Astrocyte (in vitro differentiated cells and primary cell): Measurements from ENCODE around the gene PCDHA10. TPM values are rescaled to one million over a fixed set of nuclear protein-coding genes. Genes with fewer than 3 reads are reported as not detected.

Experiments used
- DNase-seq: peaks from one replicate; pipeline ENCODE4 v3.0.0-alpha.2; 2010; ENCODE audit warnings: low read depth
- FAIRE-seq: peaks from 2 replicates; lab custom pipeline; 2011; peaks lifted over from hg19 to GRCh38; lab: Jason Lieb, UNC
- H2AFZ ChIP-seq: 2 replicates; pipeline ENCODE4 v1.6.0; 2012; ENCODE audit warnings: low read depth, low read length, inconsistent platforms
- H3K27ac ChIP-seq: 2 replicates; pipeline ENCODE4 v1.5.1; 2011; ENCODE audit warnings: low read depth, low read length, inconsistent platforms
- H3K27me3 ChIP-seq: 2 replicates; pipeline ENCODE4 v1.6.0; 2011; ENCODE audit warnings: low read length, inconsistent platforms; ENCODE audit not compliant: insufficient read depth
- H3K36me3 ChIP-seq: 2 replicates; pipeline ENCODE4 v1.5.1; 2011; ENCODE audit warnings: low read length, inconsistent platforms; ENCODE audit not compliant: insufficient read depth
- H3K4me1 ChIP-seq: 2 replicates; pipeline ENCODE4 v1.5.1; 2011; ENCODE audit warnings: low read length, inconsistent platforms; ENCODE audit not compliant: insufficient read depth
- H3K4me2 ChIP-seq: 2 replicates; pipeline ENCODE4 v1.6.0; 2012; ENCODE audit warnings: low read length, inconsistent platforms
- H3K4me3 ChIP-seq: 2 replicates; pipeline ENCODE4 v1.5.1; 2011; ENCODE audit warnings: low read depth, mild to moderate bottlenecking, low read length, inconsistent platforms; ENCODE audit not compliant: insufficient read depth
- H3K79me2 ChIP-seq: 2 replicates; pipeline ENCODE4 v1.6.0; 2012; ENCODE audit warnings: mild to moderate bottlenecking, low read length, inconsistent platforms; ENCODE audit not compliant: insufficient read depth
- H3K9ac ChIP-seq: 2 replicates; pipeline ENCODE4 v1.6.0; 2012; ENCODE audit warnings: mild to moderate bottlenecking, low read length, inconsistent platforms
- H3K9me3 ChIP-seq: 2 replicates; pipeline ENCODE4 v1.5.1; 2012; ENCODE audit warnings: low read depth, mild to moderate bottlenecking, low read length, inconsistent platforms; ENCODE audit not compliant: insufficient read depth
- H4K20me1 ChIP-seq: 2 replicates; pipeline ENCODE4 v1.6.0; 2012; ENCODE audit warnings: low read length, inconsistent platforms; ENCODE audit not compliant: insufficient read depth
- H3K27ac Mint-ChIP-seq: one replicate; pipeline ENCODE4 v1.8.0; 2021; ENCODE audit warnings: mild to moderate bottlenecking, mixed read lengths; ENCODE audit not compliant: unreplicated experiment
- H3K27me3 Mint-ChIP-seq: one replicate; pipeline ENCODE4 v1.8.0; 2021; ENCODE audit warnings: low read depth, mixed read lengths; ENCODE audit not compliant: unreplicated experiment
- H3K36me3 Mint-ChIP-seq: one replicate; pipeline ENCODE4 v1.8.0; 2021; ENCODE audit warnings: low read depth, mixed read lengths; ENCODE audit not compliant: unreplicated experiment
- H3K4me1 Mint-ChIP-seq: one replicate; pipeline ENCODE4 v1.8.0; 2021; ENCODE audit warnings: low read depth, mixed read lengths; ENCODE audit not compliant: unreplicated experiment
- H3K4me3 Mint-ChIP-seq: one replicate; pipeline ENCODE4 v1.8.0; 2021; ENCODE audit warnings: mild to moderate bottlenecking, moderate library complexity, mixed read lengths; ENCODE audit not compliant: unreplicated experiment
- H3K9me3 Mint-ChIP-seq: one replicate; pipeline ENCODE4 v1.8.0; 2021; ENCODE audit warnings: mild to moderate bottlenecking, mixed read lengths; ENCODE audit not compliant: unreplicated experiment
- EZH2 ChIP-seq: IDR thresholded peaks from 2 replicates; pipeline ENCODE4 v1.6.1; 2012; ENCODE audit warnings: mild to moderate bottlenecking, low read length, inconsistent platforms; ENCODE audit not compliant: insufficient read depth
- total RNA-seq: library from RNA; stranded (reverse); gene quantifications from 2 replicates; pipeline ENCODE4 v1.2.1, GENCODE V29; 2021
- TF ChIP-seq, protein P1 (sequence below): IDR thresholded peaks from 2 replicates; pipeline ENCODE4 v1.5.1; 2011; ENCODE audit warnings: low read depth, mild to moderate bottlenecking, inconsistent platforms, low read length, moderate library complexity; ENCODE audit not compliant: insufficient read depth

Gene PCDHA10
- total RNA-seq, 1 donor from 2014 or later = 16.0 TPM

DNA sequence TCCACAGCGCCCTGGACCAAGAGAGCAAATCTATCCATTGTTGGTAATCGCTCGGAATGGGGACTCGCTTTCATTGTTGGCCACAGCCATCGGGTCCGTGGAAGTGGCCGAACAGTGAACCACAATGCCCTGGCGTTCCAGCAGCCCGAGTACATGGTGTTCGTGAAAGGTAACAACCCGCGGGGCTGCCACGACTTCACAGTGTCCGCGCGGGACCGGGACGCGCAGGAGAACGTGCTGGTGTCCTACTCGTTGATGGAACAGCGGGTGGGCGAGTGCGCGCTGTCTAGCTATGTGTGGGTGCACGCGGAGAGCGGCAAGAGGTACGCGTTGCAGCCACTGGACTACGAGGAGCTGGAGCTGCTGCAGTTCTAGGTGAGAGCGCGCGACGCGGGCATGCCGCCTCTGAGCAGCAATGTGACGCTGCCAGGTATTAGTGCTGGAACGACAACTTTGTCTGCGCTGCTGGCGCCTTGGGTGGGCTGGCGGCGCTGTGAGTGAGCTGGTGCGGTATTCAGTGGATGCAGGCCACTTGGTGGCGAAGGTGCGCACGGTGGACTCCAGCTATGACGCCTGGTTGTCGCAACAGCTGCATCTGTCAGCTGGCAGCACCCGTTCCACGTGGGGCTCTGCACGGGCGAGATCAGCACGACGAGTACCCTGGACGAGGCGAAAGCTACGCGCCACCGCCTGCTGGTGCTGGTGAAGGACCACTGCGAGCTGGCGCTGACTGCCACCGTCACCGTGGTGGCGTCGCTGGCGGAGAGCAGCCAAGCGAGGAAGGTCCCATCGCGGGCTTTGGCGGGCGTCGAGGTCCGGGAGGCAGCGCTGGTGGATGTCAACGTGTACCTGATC is 7.0 kb downstream of the PCDHA10 start:
- peaks cover 11% of the 10 kb centered on the region for H3K9me3 Mint-ChIP-seq
- TF ChIP-seq, protein P1, sequence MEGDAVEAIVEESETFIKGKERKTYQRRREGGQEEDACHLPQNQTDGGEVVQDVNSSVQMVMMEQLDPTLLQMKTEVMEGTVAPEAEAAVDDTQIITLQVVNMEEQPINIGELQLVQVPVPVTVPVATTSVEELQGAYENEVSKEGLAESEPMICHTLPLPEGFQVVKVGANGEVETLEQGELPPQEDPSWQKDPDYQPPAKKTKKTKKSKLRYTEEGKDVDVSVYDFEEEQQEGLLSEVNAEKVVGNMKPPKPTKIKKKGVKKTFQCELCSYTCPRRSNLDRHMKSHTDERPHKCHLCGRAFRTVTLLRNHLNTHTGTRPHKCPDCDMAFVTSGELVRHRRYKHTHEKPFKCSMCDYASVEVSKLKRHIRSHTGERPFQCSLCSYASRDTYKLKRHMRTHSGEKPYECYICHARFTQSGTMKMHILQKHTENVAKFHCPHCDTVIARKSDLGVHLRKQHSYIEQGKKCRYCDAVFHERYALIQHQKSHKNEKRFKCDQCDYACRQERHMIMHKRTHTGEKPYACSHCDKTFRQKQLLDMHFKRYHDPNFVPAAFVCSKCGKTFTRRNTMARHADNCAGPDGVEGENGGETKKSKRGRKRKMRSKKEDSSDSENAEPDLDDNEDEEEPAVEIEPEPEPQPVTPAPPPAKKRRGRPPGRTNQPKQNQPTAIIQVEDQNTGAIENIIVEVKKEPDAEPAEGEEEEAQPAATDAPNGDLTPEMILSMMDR = no peak
- no peak for TF ChIP-seq EZH2
- no peak for FAIRE-seq

DNA sequence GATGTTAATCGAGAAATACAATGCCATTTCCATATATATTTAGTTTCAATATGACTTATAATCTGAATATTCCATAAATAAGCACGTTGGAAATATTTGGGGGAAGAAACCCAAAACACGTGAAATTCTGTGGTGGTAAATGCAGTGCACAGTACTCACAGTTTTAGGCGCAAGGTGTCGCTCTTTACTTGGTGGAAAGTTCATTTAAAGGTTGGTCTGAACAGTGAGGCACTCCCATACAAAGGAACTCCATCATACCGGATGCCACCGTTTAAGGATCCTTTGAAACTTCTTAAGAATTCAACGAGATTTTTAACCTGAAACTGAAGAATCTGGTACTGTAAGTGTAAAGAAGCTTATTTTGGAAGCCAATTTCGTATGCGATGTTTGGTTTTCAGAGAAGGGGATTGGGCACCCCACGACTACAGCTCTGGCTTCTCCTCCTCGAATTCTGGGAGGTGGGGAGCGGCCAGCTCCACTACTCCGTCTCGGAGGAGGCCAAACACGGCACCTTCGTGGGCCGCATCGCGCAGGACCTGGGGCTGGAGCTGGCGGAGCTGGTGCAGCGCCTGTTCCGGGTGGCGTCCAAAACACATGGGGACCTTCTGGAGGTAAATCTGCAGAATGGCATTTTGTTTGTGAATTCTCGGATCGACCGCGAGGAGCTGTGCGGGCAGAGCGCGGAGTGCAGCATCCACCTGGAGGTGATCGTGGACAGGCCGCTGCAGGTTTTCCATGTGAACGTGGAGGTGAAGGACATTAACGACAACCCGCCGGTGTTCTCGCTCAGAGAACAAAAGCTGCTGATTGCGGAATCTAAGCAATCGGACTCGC is 13.2 kb downstream of the PCDHA10 start, which contains the start of gene PCDHA11:
TSS of gene PCDHA11 (plus strand) at position 237 of the 834 bp plus-strand sequence. CDS start at position 384, 147 bp downstream.
- H3K79me2 ChIP-seq = no peaks in the 10 kb centered on the region
- H3K9ac ChIP-seq = no peak within 1 kb of the TSS
- DNase-seq = no peak
- H3K9me3 ChIP-seq = peaks cover 5% of the 10 kb centered on the region
- no peak within 1 kb of the TSS for H2AFZ ChIP-seq
- Mint-ChIP-seq H3K27ac (peak within 1 kb of the TSS; percentile 34), H3K4me1 (no peaks in the 10 kb centered on the region), H3K4me3 (peak within 1 kb of the TSS; percentile 89), H3K27me3 (no peaks in the 10 kb centered on the region), H3K36me3 (peaks cover 8% of the 10 kb centered on the region), H3K9me3 (no peaks in the 10 kb centered on the region)
- TF ChIP-seq, protein P1 = no peak
- no peak for TF ChIP-seq EZH2
- no peaks in the 10 kb centered on the region for H3K36me3 ChIP-seq
- H3K27ac ChIP-seq = no peak within 1 kb of the TSS
- H3K4me2 ChIP-seq = no peak within 1 kb of the TSS
- no peak within 1 kb of the TSS for H3K4me3 ChIP-seq
- H3K4me1 ChIP-seq = no peaks in the 10 kb centered on the region
- no peaks in the 10 kb centered on the region for H4K20me1 ChIP-seq
- FAIRE-seq = no peak
- H3K27me3 ChIP-seq = no peaks in the 10 kb centered on the region

More for the DNA sequence above, 7.0 kb downstream of the PCDHA10 start:
- Mint-ChIP-seq H3K36me3 (peaks cover 35% of the 10 kb centered on the region), H3K4me3 (no peak overlapping the region), H3K4me1 (no peaks in the 10 kb centered on the region), H3K27ac (no peak overlapping the region), H3K27me3 (no peaks in the 10 kb centered on the region)
- Histone ChIP-seq H4K20me1 (no peaks in the 10 kb centered on the region), H3K27me3 (no peaks in the 10 kb centered on the region), H3K9me3 (peaks cover 25% of the 10 kb centered on the region), H3K4me3 (no peak overlapping the region), H3K36me3 (no peaks in the 10 kb centered on the region), H3K4me1 (no peaks in the 10 kb centered on the region), H2AFZ (no peak overlapping the region), H3K4me2 (no peak overlapping the region), H3K79me2 (no peaks in the 10 kb centered on the region), H3K9ac (no peak overlapping the region), H3K27ac (no peak overlapping the region)
- DNase-seq = no peak
